Smooth muscle cell (in vitro differentiated cells): ENCODE data around the gene C6orf141. TPM values are rescaled to one million over a fixed set of nuclear protein-coding genes. Genes with fewer than 3 reads are reported as not detected.

Experiments used
- DNase-seq: peaks from one replicate; lab custom pipeline; 2025; ENCODE audit not compliant: unreplicated experiment; lab: John Stamatoyannopoulos, UW
- H2AFZ ChIP-seq: fragments of 200-600 bp; sonication (generic); 2 replicates; pipeline ENCODE4 v1.6.0; 2016; ENCODE audit warnings: antibody characterized with exemption, low read depth, mild to moderate bottlenecking
- H3F3A ChIP-seq: fragments of 200-600 bp; sonication (generic); 2 replicates; pipeline ENCODE4 v1.6.0; 2017; ENCODE audit warnings: antibody characterized with exemption, low read depth
- H3K27ac ChIP-seq: fragments of 200-600 bp; sonication (generic); 2 replicates; pipeline ENCODE4 v1.5.1; 2016; ENCODE audit warnings: low read depth, mild to moderate bottlenecking
- H3K27me3 ChIP-seq: fragments of 200-600 bp; sonication (generic); 2 replicates; pipeline ENCODE4 v1.6.1; 2016; ENCODE audit warnings: low read depth, mild to moderate bottlenecking
- H3K36me3 ChIP-seq: fragments of 200-600 bp; sonication (generic); 2 replicates; pipeline ENCODE4 v1.5.1; 2016; ENCODE audit warnings: low read depth
- H3K4me1 ChIP-seq: fragments of 200-600 bp; sonication (generic); 2 replicates; pipeline ENCODE4 v1.5.1; 2016; ENCODE audit warnings: low read depth
- H3K4me2 ChIP-seq: fragments of 200-600 bp; sonication (generic); 2 replicates; pipeline ENCODE4 v1.6.0; 2016; ENCODE audit warnings: mild to moderate bottlenecking
- H3K4me3 ChIP-seq: fragments of 200-600 bp; sonication (generic); 2 replicates; pipeline ENCODE4 v1.5.1; 2016; ENCODE audit warnings: mild to moderate bottlenecking
- H3K79me2 ChIP-seq: fragments of 200-600 bp; sonication (generic); 2 replicates; pipeline ENCODE4 v1.6.0; 2016; ENCODE audit warnings: low read depth, mild to moderate bottlenecking
- H3K9ac ChIP-seq: fragments of 200-600 bp; sonication (generic); 2 replicates; pipeline ENCODE4 v1.6.0; 2016; ENCODE audit warnings: low read depth
- H3K9me3 ChIP-seq: fragments of 200-600 bp; sonication (generic); replicated peaks from 2 replicates; pipeline ENCODE4 v1.5.1; 2016; ENCODE audit warnings: low read depth
- H4K20me1 ChIP-seq: fragments of 200-600 bp; sonication (generic); 2 replicates; pipeline ENCODE4 v1.6.0; 2016; ENCODE audit warnings: low read depth
- WGBS: methylation state at CpG from one replicate; pipeline ENCODE4 v1.1.7; 2016; ENCODE audit warnings: low lambda C conversion rate; 5-methylcytosine and 5-hydroxymethylcytosine counted together
- polyA plus RNA-seq: library from polyadenylated mRNA; unstranded; fragments of >200 nt; fragmentation: Nextera tagmentation; extraction: Ambion mirVana; gene quantifications from 2 replicates; pipeline ENCODE4 v1.2.1, GENCODE V29; 2016
- total RNA-seq: library from RNA; depleted of rRNA; stranded (reverse); fragments of >200 nt; gene quantifications from 2 replicates; pipeline ENCODE4 v1.2.3, GENCODE V29; 2014
- TF ChIP-seq, protein P1 (sequence below): fragments of 200-600 bp; sonication (generic); IDR thresholded peaks from 2 replicates; pipeline ENCODE4 v1.5.1; 2017; ENCODE audit warnings: borderline replicate concordance, mild to moderate bottlenecking, antibody characterized with exemption; ENCODE audit not compliant: insufficient read depth, poor library complexity, severe bottlenecking

The C6orf141 gene
- total and polyA plus RNA-seq, 2 experiments from 2014 or later: 1.5 to 4.1 TPM

DNA sequence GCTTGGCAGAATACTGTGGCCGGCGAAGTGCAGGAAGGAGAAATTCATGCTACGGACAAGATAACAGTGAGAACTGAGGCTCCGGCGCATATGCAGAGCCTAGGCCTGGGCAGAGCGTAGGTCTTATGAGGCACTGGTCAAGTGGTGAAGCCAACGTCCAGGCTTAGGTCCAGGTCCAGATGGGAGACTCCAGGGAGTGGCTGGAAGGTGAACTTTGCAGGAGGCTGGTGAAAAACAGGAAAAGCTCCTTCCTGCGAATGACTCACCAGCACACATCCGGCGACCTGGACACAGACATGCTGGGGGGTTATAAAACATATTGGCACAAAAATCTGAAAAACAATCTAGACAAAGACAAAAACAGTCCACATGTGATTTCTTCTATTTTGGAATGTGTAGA lies 15.4 kb downstream of the C6orf141 start:
- Histone ChIP-seq H3K27me3 (no peaks in the 10 kb centered on the region), H3K27ac (no peak overlapping the region), H3K4me1 (no peaks in the 10 kb centered on the region), H3F3A (no peaks in the 10 kb centered on the region), H3K9me3 (no peaks in the 10 kb centered on the region), H3K4me3 (no peak overlapping the region), H3K36me3 (no peaks in the 10 kb centered on the region), H3K4me2 (no peak overlapping the region), H3K79me2 (no peaks in the 10 kb centered on the region), H3K9ac (no peak overlapping the region), H2AFZ (no peak overlapping the region), H4K20me1 (no peaks in the 10 kb centered on the region)
- TF ChIP-seq, protein P1, sequence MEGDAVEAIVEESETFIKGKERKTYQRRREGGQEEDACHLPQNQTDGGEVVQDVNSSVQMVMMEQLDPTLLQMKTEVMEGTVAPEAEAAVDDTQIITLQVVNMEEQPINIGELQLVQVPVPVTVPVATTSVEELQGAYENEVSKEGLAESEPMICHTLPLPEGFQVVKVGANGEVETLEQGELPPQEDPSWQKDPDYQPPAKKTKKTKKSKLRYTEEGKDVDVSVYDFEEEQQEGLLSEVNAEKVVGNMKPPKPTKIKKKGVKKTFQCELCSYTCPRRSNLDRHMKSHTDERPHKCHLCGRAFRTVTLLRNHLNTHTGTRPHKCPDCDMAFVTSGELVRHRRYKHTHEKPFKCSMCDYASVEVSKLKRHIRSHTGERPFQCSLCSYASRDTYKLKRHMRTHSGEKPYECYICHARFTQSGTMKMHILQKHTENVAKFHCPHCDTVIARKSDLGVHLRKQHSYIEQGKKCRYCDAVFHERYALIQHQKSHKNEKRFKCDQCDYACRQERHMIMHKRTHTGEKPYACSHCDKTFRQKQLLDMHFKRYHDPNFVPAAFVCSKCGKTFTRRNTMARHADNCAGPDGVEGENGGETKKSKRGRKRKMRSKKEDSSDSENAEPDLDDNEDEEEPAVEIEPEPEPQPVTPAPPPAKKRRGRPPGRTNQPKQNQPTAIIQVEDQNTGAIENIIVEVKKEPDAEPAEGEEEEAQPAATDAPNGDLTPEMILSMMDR: no peak
- no peak for DNase-seq
- 85% methylated on average over 10 of the region's 10 CpGs for WGBS

DNA sequence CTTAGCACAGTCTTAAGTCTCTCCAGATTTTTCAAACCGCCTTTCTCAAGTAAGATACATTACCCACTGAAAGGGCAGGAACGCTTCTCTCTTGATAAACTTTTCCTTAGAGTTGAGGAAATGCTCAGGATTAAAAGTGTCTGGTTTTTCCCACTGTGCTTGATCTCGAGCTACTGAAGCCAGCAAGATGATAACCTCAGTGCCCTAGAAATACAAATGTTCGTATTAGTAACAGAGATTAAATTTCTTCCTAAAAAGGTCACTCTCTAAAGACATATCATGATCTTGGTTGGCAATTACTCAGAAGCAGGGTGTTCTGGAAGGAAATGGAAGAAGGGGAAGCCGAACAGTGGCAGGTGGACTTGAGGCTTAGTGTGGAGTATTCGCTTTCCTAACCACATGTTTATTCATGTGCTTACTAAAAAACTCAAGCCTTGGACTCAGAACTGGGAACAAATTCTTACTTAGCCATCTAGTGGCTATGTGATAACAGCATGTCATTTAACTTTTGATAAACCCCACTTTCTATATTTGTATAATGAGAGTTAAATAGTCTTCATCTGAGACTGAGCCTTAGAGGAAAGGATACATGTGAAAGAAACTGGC lies 20.1 kb downstream of the C6orf141 start:
- WGBS: 38% methylated on average over 6 of the region's 6 CpGs
- H3K36me3 ChIP-seq: no peaks in the 10 kb centered on the region
- no peak overlapping the region for H3K9ac ChIP-seq
- no peaks in the 10 kb centered on the region for H3K4me1 ChIP-seq
- no peaks in the 10 kb centered on the region for H3F3A ChIP-seq
- no peaks in the 10 kb centered on the region for H3K79me2 ChIP-seq
- H3K4me2 ChIP-seq: peak overlapping the region; percentile 45
- H3K9me3 ChIP-seq: no peaks in the 10 kb centered on the region
- no peak overlapping the region for H3K27ac ChIP-seq
- no peak overlapping the region for H3K4me3 ChIP-seq
- TF ChIP-seq, protein P1: peak; percentile 12
- H2AFZ ChIP-seq: peak overlapping the region; percentile 29
- no peak for DNase-seq
- no peaks in the 10 kb centered on the region for H3K27me3 ChIP-seq
- H4K20me1 ChIP-seq: no peaks in the 10 kb centered on the region

DNA sequence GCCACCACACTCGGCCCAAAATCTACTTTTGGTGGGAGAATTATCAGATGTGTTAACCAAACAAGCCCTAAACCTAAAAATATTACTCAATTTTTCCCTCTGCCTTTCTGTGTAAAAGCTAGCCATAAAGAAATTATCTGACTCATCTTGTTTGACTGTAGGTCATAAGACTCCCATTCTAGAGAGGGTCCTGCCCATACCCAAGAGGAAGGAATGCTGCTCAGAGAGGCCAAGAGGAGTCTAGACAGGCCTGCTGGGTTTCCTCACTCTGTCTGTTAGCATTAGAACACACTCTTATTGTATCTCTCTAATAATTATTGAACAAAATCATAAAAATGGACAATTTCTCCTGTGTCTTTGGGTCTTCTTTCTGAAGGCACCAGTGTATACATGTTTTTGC lies 26.1 kb downstream of the C6orf141 start:
- no peaks in the 10 kb centered on the region for H3K79me2 ChIP-seq
- H3K9me3 ChIP-seq: no peaks in the 10 kb centered on the region
- no peaks in the 10 kb centered on the region for H3K36me3 ChIP-seq
- no peaks in the 10 kb centered on the region for H3K27me3 ChIP-seq
- no peaks in the 10 kb centered on the region for H3K4me1 ChIP-seq
- no peaks in the 10 kb centered on the region for H4K20me1 ChIP-seq
- no peak overlapping the region for H3K4me2 ChIP-seq
- TF ChIP-seq, protein P1: no peak
- WGBS: 39% methylated on average over 1 of the region's 1 CpG
- H3F3A ChIP-seq: no peaks in the 10 kb centered on the region
- H3K4me3 ChIP-seq: no peak overlapping the region
- H2AFZ ChIP-seq: peak overlapping the region; percentile 50
- no peak for DNase-seq
- H3K27ac ChIP-seq: peak overlapping the region; percentile 51
- H3K9ac ChIP-seq: peak overlapping the region; percentile 23

DNA sequence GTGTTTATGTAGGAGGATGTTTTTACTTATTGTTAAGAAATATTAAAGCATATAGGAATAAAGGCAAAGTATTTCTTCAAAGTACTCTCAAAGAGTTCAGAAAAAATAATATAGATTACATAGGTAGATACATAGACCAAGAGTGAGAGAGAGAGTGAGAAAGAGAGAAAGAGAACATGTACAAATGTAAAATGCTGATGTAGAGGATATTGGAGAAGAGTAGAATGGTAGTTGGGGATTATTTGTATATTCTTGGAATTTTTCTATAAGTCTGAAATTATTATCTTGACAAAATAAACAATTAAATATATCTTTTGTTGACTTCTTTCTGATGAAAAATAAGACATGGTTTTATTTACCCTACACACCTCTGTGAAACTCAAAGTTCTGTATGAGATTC lies 29.2 kb downstream of the C6orf141 start:
- TF ChIP-seq, protein P1: no peak
- Histone ChIP-seq H4K20me1 (no peaks in the 10 kb centered on the region), H3K4me1 (no peaks in the 10 kb centered on the region), H3K9me3 (no peaks in the 10 kb centered on the region), H3K36me3 (no peaks in the 10 kb centered on the region), H3K4me3 (no peak overlapping the region), H3F3A (no peaks in the 10 kb centered on the region), H3K27ac (no peak overlapping the region), H3K4me2 (no peak overlapping the region), H2AFZ (no peak overlapping the region), H3K27me3 (no peaks in the 10 kb centered on the region), H3K9ac (no peak overlapping the region), H3K79me2 (no peaks in the 10 kb centered on the region)
- no peak for DNase-seq
